ENCODE data around the gene USP3.

Gene USP3

DNA sequence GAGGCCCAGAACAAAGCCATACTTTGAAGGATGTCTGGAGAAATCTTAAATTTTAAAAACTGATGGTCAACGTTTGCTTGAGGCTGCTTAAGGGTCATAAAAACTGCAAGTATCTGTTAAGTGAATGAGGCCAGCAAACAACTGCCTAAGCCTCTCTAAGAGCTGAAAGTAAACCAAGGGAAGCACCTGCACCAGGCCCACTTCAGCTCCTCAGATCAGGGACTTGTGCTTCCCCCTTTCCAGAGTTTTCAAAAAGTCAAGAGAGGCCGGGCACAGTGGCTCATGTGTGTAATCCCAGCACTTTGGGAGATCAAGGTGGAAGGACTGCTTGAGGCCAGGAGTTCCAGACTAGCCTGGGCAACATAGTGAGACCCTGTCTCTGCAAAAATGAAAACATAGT lies 101.9 kb downstream of the USP3 start:
- H3K27ac ChIP-seq (ENCODE audit: low read depth, low read length) = no peak overlapping the region

DNA sequence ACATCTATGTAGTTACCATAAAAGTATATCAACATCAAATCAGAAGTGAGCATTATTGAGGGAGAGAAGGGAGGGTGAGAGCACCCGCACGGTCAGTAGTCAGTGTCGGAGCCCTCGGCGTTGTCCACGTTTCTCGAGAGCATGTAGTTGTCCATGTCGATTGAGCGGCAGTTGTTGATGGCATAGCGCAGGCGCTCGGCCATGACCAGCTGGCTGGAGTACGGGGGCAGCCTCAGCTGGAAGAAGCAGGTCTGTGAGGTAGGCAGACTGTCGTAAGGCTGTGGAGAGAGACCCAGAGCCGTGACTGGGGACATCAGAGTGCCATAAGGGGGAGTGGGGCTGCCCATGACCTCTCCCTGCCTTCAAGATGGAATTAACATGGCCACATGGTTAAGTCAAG lies 104.6 kb downstream of the USP3 start:
- Histone ChIP-seq H3K79me2 (ENCODE audit: insufficient read depth, low read length) (no peaks in the 10 kb centered on the region), H2AFZ (ENCODE audit: low read depth, low read length, severe bottlenecking) (no peak overlapping the region), H3K9me3 (ENCODE audit: insufficient read depth, low read length) (no peaks in the 10 kb centered on the region), H3F3A (ENCODE audit: insufficient read depth) (no peaks in the 10 kb centered on the region), H3K27ac (ENCODE audit: low read depth, low read length) (no peak overlapping the region), H4K20me1 (ENCODE audit: low read depth, low read length) (no peaks in the 10 kb centered on the region), H3K9ac (ENCODE audit: low read length) (no peak overlapping the region), H3K27me3 (ENCODE audit: low read length) (no peaks in the 10 kb centered on the region), H3K36me3 (ENCODE audit: low read length) (peaks cover 5% of the 10 kb centered on the region; the same call in 1 of the 2 replicates), H3K9me2 (replicated peaks; ENCODE audit: insufficient read depth, low read length) (no peaks in the 10 kb centered on the region), H3K4me3 (ENCODE audit: insufficient read depth, low read length, poor library complexity, severe bottlenecking) (no peak overlapping the region), H3K4me2 (ENCODE audit: low read depth, low read length, poor library complexity, severe bottlenecking) (no peak overlapping the region)
- TF ChIP-seq, protein P1, sequence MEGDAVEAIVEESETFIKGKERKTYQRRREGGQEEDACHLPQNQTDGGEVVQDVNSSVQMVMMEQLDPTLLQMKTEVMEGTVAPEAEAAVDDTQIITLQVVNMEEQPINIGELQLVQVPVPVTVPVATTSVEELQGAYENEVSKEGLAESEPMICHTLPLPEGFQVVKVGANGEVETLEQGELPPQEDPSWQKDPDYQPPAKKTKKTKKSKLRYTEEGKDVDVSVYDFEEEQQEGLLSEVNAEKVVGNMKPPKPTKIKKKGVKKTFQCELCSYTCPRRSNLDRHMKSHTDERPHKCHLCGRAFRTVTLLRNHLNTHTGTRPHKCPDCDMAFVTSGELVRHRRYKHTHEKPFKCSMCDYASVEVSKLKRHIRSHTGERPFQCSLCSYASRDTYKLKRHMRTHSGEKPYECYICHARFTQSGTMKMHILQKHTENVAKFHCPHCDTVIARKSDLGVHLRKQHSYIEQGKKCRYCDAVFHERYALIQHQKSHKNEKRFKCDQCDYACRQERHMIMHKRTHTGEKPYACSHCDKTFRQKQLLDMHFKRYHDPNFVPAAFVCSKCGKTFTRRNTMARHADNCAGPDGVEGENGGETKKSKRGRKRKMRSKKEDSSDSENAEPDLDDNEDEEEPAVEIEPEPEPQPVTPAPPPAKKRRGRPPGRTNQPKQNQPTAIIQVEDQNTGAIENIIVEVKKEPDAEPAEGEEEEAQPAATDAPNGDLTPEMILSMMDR (IDR thresholded peaks at IDR 0.05; ENCODE audit: insufficient read depth, low read length, poor library complexity, severe bottlenecking) = no peak
- no peak for TF ChIP-seq EZH2phosphoT487 (conservative IDR thresholded peaks at IDR 0.05; ENCODE audit: low read length)

More for the DNA sequence above, 101.9 kb downstream of the USP3 start:
- peaks cover 10% of the 10 kb centered on the region for H3F3A ChIP-seq (ENCODE audit: insufficient read depth)
- H2AFZ ChIP-seq (ENCODE audit: low read depth, low read length, severe bottlenecking) = no peak overlapping the region
- no peaks in the 10 kb centered on the region for H3K9me3 ChIP-seq (ENCODE audit: insufficient read depth, low read length)
- H4K20me1 ChIP-seq (ENCODE audit: low read depth, low read length) = no peaks in the 10 kb centered on the region
- TF ChIP-seq EZH2phosphoT487 (conservative IDR thresholded peaks at IDR 0.05; ENCODE audit: low read length) = no peak
- TF ChIP-seq, protein P1 (IDR thresholded peaks at IDR 0.05; ENCODE audit: insufficient read depth, low read length, poor library complexity, severe bottlenecking) = no peak
- H3K36me3 ChIP-seq (ENCODE audit: low read length) = peaks cover 5% of the 10 kb centered on the region; the same call in 1 of the 2 replicates
- H3K4me2 ChIP-seq (ENCODE audit: low read depth, low read length, poor library complexity, severe bottlenecking) = no peak overlapping the region
- H3K4me3 ChIP-seq (ENCODE audit: insufficient read depth, low read length, poor library complexity, severe bottlenecking) = no peak overlapping the region
- H3K9ac ChIP-seq (ENCODE audit: low read length) = no peak overlapping the region
- no peaks in the 10 kb centered on the region for H3K27me3 ChIP-seq (ENCODE audit: low read length)
- no peaks in the 10 kb centered on the region for H3K79me2 ChIP-seq (ENCODE audit: insufficient read depth, low read length)
- no peaks in the 10 kb centered on the region for H3K9me2 ChIP-seq (replicated peaks; ENCODE audit: insufficient read depth, low read length)

DNA sequence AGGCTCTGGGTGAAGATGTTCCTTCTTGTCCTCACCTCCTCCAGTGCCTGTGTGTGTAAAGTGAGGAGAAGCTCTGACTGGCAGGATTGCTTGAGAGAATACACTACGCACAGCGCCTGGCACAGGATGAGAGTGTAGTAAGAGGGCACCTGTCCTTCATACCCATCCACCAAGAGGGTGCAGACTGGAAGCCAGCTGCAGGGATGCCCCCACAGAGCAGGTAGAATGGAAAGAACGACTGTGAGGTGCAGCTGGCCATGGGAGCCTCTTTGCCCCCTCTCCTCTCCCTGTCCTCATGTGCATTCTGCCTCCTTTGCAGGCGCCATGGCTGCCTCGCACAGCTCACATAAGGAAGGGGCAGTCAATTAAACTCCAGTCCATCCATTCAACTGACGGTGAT lies 105.1 kb downstream of the USP3 start:
- Histone ChIP-seq H3K27ac (ENCODE audit: low read depth, low read length) (no peak overlapping the region), H3K27me3 (ENCODE audit: low read length) (no peaks in the 10 kb centered on the region), H3F3A (ENCODE audit: insufficient read depth) (no peaks in the 10 kb centered on the region), H3K36me3 (ENCODE audit: low read length) (peaks cover 5% of the 10 kb centered on the region; the same call in 1 of the 2 replicates), H3K9me2 (replicated peaks; ENCODE audit: insufficient read depth, low read length) (no peaks in the 10 kb centered on the region), H3K4me2 (ENCODE audit: low read depth, low read length, poor library complexity, severe bottlenecking) (no peak overlapping the region), H3K4me3 (ENCODE audit: insufficient read depth, low read length, poor library complexity, severe bottlenecking) (no peak overlapping the region), H3K79me2 (ENCODE audit: insufficient read depth, low read length) (no peaks in the 10 kb centered on the region), H2AFZ (ENCODE audit: low read depth, low read length, severe bottlenecking) (no peak overlapping the region), H3K9me3 (ENCODE audit: insufficient read depth, low read length) (no peaks in the 10 kb centered on the region), H3K9ac (ENCODE audit: low read length) (no peak overlapping the region), H4K20me1 (ENCODE audit: low read depth, low read length) (no peaks in the 10 kb centered on the region)
- TF ChIP-seq, protein P1 (IDR thresholded peaks at IDR 0.05; ENCODE audit: insufficient read depth, low read length, poor library complexity, severe bottlenecking) = no peak
- no peak for TF ChIP-seq EZH2phosphoT487 (conservative IDR thresholded peaks at IDR 0.05; ENCODE audit: low read length)
